Measurements from ENCODE around the gene SCNN1A.

The SCNN1A gene

GRCh38 chr12:6375269-6376078 lies at the start of gene SCNN1A:
SCNN1A (minus strand) TSS chr12:6375563; CDS start chr12:6374783, 780 bp downstream.
- Histone ChIP-seq H3K9me3 (ENCODE audit: control insufficient read depth in 5 of 5, low read length in 5 of 5) (no peaks in the 10 kb centered on the region), H3K4me3 (ENCODE audit: low read depth in 1 of 5, low read length in 5 of 5) (peak within 1 kb of the TSS in 1 of 5 donors; percentile 20), H3K4me1 (ENCODE audit: control insufficient read depth in 5 of 5, insufficient read depth in 5 of 5, low read length in 5 of 5) (peaks cover 7 to 51% (median 35%) of the 10 kb centered on the region in 5 donors), H3K27me3 (ENCODE audit: control insufficient read depth in 5 of 5, insufficient read depth in 4 of 5, low read length in 5 of 5) (no peaks in the 10 kb centered on the region), H3K27ac (ENCODE audit: low read depth, low read length) (peak within 1 kb of the TSS; percentile 30), H3K36me3 (ENCODE audit: control insufficient read depth in 5 of 5, insufficient read depth in 5 of 5, low read length in 5 of 5) (no peaks in the 10 kb centered on the region), H3K9ac (ENCODE audit: low read length in 5 of 5) (peak within 1 kb of the TSS in 3 of 5 donors; percentile 43 to 59 (median 49))

- Histone ChIP-seq H3K9ac (ENCODE audit: low read length in 5 of 5) (no peak overlapping the region), H3K27ac (ENCODE audit: low read depth, low read length) (no peak overlapping the region), H3K4me3 (ENCODE audit: low read depth in 1 of 5, low read length in 5 of 5) (no peak overlapping the region), H3K9me3 (ENCODE audit: control insufficient read depth in 5 of 5, low read length in 5 of 5) (no peaks in the 10 kb centered on the region), H3K36me3 (ENCODE audit: control insufficient read depth in 5 of 5, insufficient read depth in 5 of 5, low read length in 5 of 5) (no peaks in the 10 kb centered on the region), H3K27me3 (ENCODE audit: control insufficient read depth in 5 of 5, insufficient read depth in 4 of 5, low read length in 5 of 5) (no peaks in the 10 kb centered on the region), H3K4me1 (ENCODE audit: control insufficient read depth in 5 of 5, insufficient read depth in 5 of 5, low read length in 5 of 5) (peaks cover 2 to 12% (median 9%) of the 10 kb centered on the region in 5 donors)
Observed at GRCh38 chr12:6424866-6425265, 49.5 kb upstream of the SCNN1A start.

GRCh38 chr12:6424008-6424347 lies 48.6 kb upstream of the SCNN1A start:
- Histone ChIP-seq H3K9ac (ENCODE audit: low read length in 5 of 5) (no peak overlapping the region), H3K27ac (ENCODE audit: low read depth, low read length) (no peak overlapping the region), H3K4me1 (ENCODE audit: control insufficient read depth in 5 of 5, insufficient read depth in 5 of 5, low read length in 5 of 5) (peaks cover 2 to 11% (median 9%) of the 10 kb centered on the region in 5 donors), H3K9me3 (ENCODE audit: control insufficient read depth in 5 of 5, low read length in 5 of 5) (no peaks in the 10 kb centered on the region), H3K4me3 (ENCODE audit: low read depth in 1 of 5, low read length in 5 of 5) (peak overlapping the region in 2 of 5 donors; percentile 28 to 31), H3K36me3 (ENCODE audit: control insufficient read depth in 5 of 5, insufficient read depth in 5 of 5, low read length in 5 of 5) (no peaks in the 10 kb centered on the region), H3K27me3 (ENCODE audit: control insufficient read depth in 5 of 5, insufficient read depth in 4 of 5, low read length in 5 of 5) (no peaks in the 10 kb centered on the region)

DNA sequence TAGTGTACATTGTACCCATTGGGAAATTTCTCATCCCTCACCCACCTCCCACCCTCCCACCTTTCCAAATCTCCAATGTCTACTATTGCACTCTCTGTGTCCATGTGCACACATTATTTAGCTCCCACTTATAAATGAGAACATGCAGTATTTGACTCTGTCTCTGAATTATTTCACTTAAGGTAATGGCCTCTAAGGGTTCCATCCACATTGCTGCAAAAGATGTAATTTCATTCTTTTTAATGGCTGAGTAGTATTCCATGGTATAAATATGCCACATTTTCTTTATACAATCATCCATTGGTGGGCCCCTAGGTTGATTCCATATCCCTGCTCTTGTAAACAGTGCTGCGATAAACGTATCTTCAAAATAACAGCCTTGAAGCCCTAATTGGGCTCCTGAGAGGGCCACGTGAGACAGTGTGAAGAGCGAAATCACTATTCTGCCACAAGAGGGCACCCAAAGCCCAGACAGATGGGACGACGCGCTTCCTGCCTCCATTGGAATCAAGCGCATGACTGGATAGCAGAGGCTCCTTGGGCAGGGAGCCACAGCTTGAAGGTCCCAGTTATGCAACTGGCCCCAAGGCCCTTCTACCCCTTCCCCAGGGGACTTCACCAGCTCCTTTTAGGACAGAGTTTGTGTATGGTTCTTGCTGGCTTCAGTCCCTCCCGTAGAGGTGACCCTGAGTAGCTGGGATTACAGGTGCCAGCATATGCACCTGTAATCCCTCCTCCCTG lies 48.1 kb upstream of the SCNN1A start:
- Histone ChIP-seq H3K27ac (ENCODE audit: low read depth, low read length) (no peak overlapping the region), H3K4me1 (ENCODE audit: control insufficient read depth in 5 of 5, insufficient read depth in 5 of 5, low read length in 5 of 5) (peaks cover 2 to 11% (median 9%) of the 10 kb centered on the region in 5 donors), H3K4me3 (ENCODE audit: low read depth in 1 of 5, low read length in 5 of 5) (peak overlapping the region in 2 of 5 donors; percentile 28 to 31), H3K27me3 (ENCODE audit: control insufficient read depth in 5 of 5, insufficient read depth in 4 of 5, low read length in 5 of 5) (no peaks in the 10 kb centered on the region), H3K9me3 (ENCODE audit: control insufficient read depth in 5 of 5, low read length in 5 of 5) (no peaks in the 10 kb centered on the region), H3K36me3 (ENCODE audit: control insufficient read depth in 5 of 5, insufficient read depth in 5 of 5, low read length in 5 of 5) (no peaks in the 10 kb centered on the region), H3K9ac (ENCODE audit: low read length in 5 of 5) (no peak overlapping the region)

GRCh38 chr12:6420364-6420763 lies 45.0 kb upstream of the SCNN1A start:
- Histone ChIP-seq H3K36me3 (ENCODE audit: control insufficient read depth in 5 of 5, insufficient read depth in 5 of 5, low read length in 5 of 5) (no peaks in the 10 kb centered on the region), H3K27ac (ENCODE audit: low read depth, low read length) (no peak overlapping the region), H3K27me3 (ENCODE audit: control insufficient read depth in 5 of 5, insufficient read depth in 4 of 5, low read length in 5 of 5) (no peaks in the 10 kb centered on the region), H3K9me3 (ENCODE audit: control insufficient read depth in 5 of 5, low read length in 5 of 5) (no peaks in the 10 kb centered on the region), H3K9ac (ENCODE audit: low read length in 5 of 5) (no peak overlapping the region), H3K4me1 (ENCODE audit: control insufficient read depth in 5 of 5, insufficient read depth in 5 of 5, low read length in 5 of 5) (peaks cover 2 to 11% (median 9%) of the 10 kb centered on the region in 5 donors), H3K4me3 (ENCODE audit: low read depth in 1 of 5, low read length in 5 of 5) (no peak overlapping the region)

DNA sequence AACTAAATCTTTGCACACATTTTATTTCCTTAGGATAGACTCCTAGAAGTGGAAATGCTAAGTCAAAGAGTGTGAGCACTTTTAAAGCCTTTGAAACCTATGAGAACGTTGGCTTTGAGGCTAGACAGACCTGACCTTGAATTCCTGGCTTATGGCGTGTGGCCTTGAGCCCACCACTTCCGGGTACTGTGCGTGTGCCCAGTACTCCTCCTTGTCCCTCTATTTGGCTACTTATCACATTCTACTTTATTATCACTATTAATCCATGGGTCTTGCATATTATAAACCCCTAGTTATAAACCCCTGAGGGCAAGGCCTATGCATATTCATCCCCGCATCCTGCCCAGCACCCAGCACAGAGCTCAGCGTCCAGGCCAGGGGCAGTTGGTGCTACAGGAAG lies 43.4 kb upstream of the SCNN1A start:
- Histone ChIP-seq H3K4me1 (ENCODE audit: control insufficient read depth in 5 of 5, insufficient read depth in 5 of 5, low read length in 5 of 5) (peaks cover 2 to 7% (median 6%) of the 10 kb centered on the region in 5 donors), H3K27ac (ENCODE audit: low read depth, low read length) (no peak overlapping the region), H3K27me3 (ENCODE audit: control insufficient read depth in 5 of 5, insufficient read depth in 4 of 5, low read length in 5 of 5) (no peaks in the 10 kb centered on the region), H3K36me3 (ENCODE audit: control insufficient read depth in 5 of 5, insufficient read depth in 5 of 5, low read length in 5 of 5) (no peaks in the 10 kb centered on the region), H3K9ac (ENCODE audit: low read length in 5 of 5) (no peak overlapping the region), H3K9me3 (ENCODE audit: control insufficient read depth in 5 of 5, low read length in 5 of 5) (no peaks in the 10 kb centered on the region), H3K4me3 (ENCODE audit: low read depth in 1 of 5, low read length in 5 of 5) (no peak overlapping the region)

DNA sequence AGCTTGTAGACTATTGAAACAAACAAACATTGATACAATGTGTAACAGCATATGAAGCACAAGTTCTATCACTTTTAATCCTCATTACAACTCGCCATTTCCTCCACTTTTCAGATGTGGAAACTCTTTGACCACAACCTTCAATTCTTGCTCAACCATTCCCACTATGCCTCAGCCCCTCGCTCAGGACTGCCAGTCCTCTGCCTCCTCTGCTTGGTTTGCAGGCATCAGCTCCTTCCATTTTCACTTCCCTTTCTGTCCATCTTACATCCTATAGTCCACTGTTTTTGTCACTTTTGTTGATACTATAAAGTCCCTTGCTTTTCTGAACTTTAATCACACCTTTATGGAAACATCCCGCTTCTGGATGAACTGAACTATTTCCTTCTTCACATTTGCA lies 41.2 kb upstream of the SCNN1A start:
- Histone ChIP-seq H3K27me3 (ENCODE audit: control insufficient read depth in 5 of 5, insufficient read depth in 4 of 5, low read length in 5 of 5) (no peaks in the 10 kb centered on the region), H3K9ac (ENCODE audit: low read length in 5 of 5) (no peak overlapping the region), H3K27ac (ENCODE audit: low read depth, low read length) (no peak overlapping the region), H3K36me3 (ENCODE audit: control insufficient read depth in 5 of 5, insufficient read depth in 5 of 5, low read length in 5 of 5) (no peaks in the 10 kb centered on the region), H3K9me3 (ENCODE audit: control insufficient read depth in 5 of 5, low read length in 5 of 5) (no peaks in the 10 kb centered on the region), H3K4me1 (ENCODE audit: control insufficient read depth in 5 of 5, insufficient read depth in 5 of 5, low read length in 5 of 5) (no peaks in the 10 kb centered on the region), H3K4me3 (ENCODE audit: low read depth in 1 of 5, low read length in 5 of 5) (no peak overlapping the region)

GRCh38 chr12:6407236-6407954 lies 32.0 kb upstream of the SCNN1A start:
- H3K9ac ChIP-seq (ENCODE audit: low read length in 5 of 5): no peak overlapping the region
- no peaks in the 10 kb centered on the region for H3K27me3 ChIP-seq (ENCODE audit: control insufficient read depth in 5 of 5, insufficient read depth in 4 of 5, low read length in 5 of 5)
- no peaks in the 10 kb centered on the region for H3K36me3 ChIP-seq (ENCODE audit: control insufficient read depth in 5 of 5, insufficient read depth in 5 of 5, low read length in 5 of 5)
- H3K9me3 ChIP-seq (ENCODE audit: control insufficient read depth in 5 of 5, low read length in 5 of 5): no peaks in the 10 kb centered on the region
- H3K4me3 ChIP-seq (ENCODE audit: low read depth in 1 of 5, low read length in 5 of 5): no peak overlapping the region
- H3K27ac ChIP-seq (ENCODE audit: low read depth, low read length): no peak overlapping the region
- no peaks in the 10 kb centered on the region for H3K4me1 ChIP-seq (ENCODE audit: control insufficient read depth in 5 of 5, insufficient read depth in 5 of 5, low read length in 5 of 5)

GRCh38 chr12:6405963-6406362 lies 30.6 kb upstream of the SCNN1A start:
- Histone ChIP-seq H3K9ac (ENCODE audit: low read length in 5 of 5) (no peak overlapping the region), H3K36me3 (ENCODE audit: control insufficient read depth in 5 of 5, insufficient read depth in 5 of 5, low read length in 5 of 5) (no peaks in the 10 kb centered on the region), H3K4me3 (ENCODE audit: low read depth in 1 of 5, low read length in 5 of 5) (no peak overlapping the region), H3K27ac (ENCODE audit: low read depth, low read length) (no peak overlapping the region), H3K27me3 (ENCODE audit: control insufficient read depth in 5 of 5, insufficient read depth in 4 of 5, low read length in 5 of 5) (no peaks in the 10 kb centered on the region), H3K4me1 (ENCODE audit: control insufficient read depth in 5 of 5, insufficient read depth in 5 of 5, low read length in 5 of 5) (no peaks in the 10 kb centered on the region), H3K9me3 (ENCODE audit: control insufficient read depth in 5 of 5, low read length in 5 of 5) (no peaks in the 10 kb centered on the region)

DNA sequence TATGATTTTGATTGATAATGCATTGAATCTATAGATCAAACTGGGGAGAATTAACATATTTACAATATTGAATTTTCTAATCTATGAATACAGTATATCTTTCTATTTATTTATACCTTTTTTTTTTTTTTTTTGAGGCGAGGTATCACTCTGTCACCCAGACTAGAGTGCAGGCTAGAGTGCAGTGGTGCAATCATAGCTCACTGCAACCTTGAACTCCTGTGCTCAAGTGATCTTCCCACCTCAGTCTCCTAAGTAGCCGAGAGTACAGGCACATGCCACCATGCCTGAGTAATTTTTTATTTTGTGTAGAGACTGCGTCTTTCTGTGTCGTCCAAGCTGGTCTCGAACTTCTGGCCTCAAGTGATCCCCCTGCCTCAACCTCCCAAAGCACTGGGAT lies 29.0 kb upstream of the SCNN1A start:
- Histone ChIP-seq H3K9me3 (ENCODE audit: control insufficient read depth in 5 of 5, low read length in 5 of 5) (no peaks in the 10 kb centered on the region), H3K27me3 (ENCODE audit: control insufficient read depth in 5 of 5, insufficient read depth in 4 of 5, low read length in 5 of 5) (no peaks in the 10 kb centered on the region), H3K27ac (ENCODE audit: low read depth, low read length) (no peak overlapping the region), H3K9ac (ENCODE audit: low read length in 5 of 5) (no peak overlapping the region), H3K4me3 (ENCODE audit: low read depth in 1 of 5, low read length in 5 of 5) (no peak overlapping the region), H3K36me3 (ENCODE audit: control insufficient read depth in 5 of 5, insufficient read depth in 5 of 5, low read length in 5 of 5) (no peaks in the 10 kb centered on the region), H3K4me1 (ENCODE audit: control insufficient read depth in 5 of 5, insufficient read depth in 5 of 5, low read length in 5 of 5) (no peaks in the 10 kb centered on the region)

All from subcutaneous abdominal adipose tissue (tissue), 5 donors.